ENCODE data around the gene KIF9.
"Not testable (repeated sequence)": the region's sequence is repeated elsewhere in the genome, so short reads cannot be mapped to it uniquely, and the experiment has no call there.

The KIF9 gene

GRCh38 chr3:47227678-47228077 is 54.9 kb downstream of the KIF9 start:
- no peak for TF ChIP-seq CTCF (IDR thresholded peaks at IDR 0.05)
- no peak overlapping the region for H3K4me3 ChIP-seq (ENCODE audit: low read depth, low read length)
- no peaks in the 10 kb centered on the region for H3K9me3 ChIP-seq (ENCODE audit: control insufficient read depth, low read length)

DNA sequence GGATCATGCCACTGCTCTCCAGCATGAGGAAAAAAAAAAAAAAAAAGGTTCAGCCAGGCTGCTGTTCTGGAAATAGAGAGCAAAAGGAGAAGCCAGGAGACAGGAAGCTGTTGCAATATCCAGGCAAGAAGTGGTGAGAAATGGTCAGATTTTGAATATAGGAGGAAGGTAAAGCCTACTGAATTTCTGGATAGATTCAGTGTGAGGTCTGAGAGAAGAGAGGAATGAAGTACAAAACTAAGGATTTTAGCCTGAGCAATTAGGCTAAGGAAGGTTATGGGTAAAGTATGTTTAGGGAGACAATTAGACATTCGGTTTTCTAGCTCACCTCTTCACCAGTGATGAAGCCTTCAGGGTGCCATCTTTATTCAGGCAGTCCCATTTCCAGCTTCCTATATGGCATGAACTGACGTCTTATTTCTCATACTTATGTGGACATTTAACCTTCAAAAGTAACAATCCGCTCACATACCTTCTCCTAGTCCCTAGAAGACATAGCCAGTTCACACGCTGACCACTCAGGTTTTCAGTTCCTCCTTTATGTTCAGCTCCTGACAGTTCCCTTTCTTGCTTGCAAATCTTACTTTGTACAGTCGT is 57.2 kb downstream of the KIF9 start:
- Histone ChIP-seq H3K79me2 (no peaks in the 10 kb centered on the region), H3K27ac (no peak overlapping the region), H3K4me3 (ENCODE audit: low read depth, low read length) (no peak overlapping the region)

More at GRCh38 chr3:47227678-47228077, 54.9 kb downstream of the KIF9 start:
- Histone ChIP-seq H3K36me3 (ENCODE audit: control insufficient read depth, insufficient read depth, low read length) (no peaks in the 10 kb centered on the region), H3K4me1 (no peaks in the 10 kb centered on the region), H3K27ac (no peak overlapping the region), H2AFZ (no peak overlapping the region), H3K9ac (no peak overlapping the region), H3K4me2 (ENCODE audit: low read length) (no peak overlapping the region), H3K27me3 (ENCODE audit: control insufficient read depth, insufficient read depth, low read length) (no peaks in the 10 kb centered on the region), H3K79me2 (no peaks in the 10 kb centered on the region)

DNA sequence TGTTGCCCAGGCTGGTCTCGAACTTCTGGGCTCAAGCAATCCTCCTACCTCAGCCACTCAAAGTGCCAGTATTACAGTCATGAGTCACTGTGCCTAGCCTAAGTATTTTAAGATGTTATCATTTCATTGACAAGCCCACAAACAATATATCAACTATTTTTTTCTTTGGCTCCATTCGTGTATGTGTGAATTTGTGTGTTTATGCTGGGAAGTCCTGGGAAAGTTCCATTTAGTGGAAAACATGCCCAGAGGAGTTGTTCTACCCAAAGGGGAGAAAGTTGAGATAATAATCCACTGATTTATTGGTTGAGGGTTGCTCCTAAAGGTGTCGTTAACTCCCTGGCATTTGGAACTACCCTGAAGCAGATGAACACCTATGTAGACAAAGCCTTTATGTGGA is 58.8 kb downstream of the KIF9 start:
- Histone ChIP-seq H3K27ac (no peak overlapping the region), H3K4me2 (ENCODE audit: low read length) (no peak overlapping the region), H3K4me1 (no peaks in the 10 kb centered on the region), H3K4me3 (ENCODE audit: low read depth, low read length) (no peak overlapping the region), H2AFZ (no peak overlapping the region), H3K9me3 (ENCODE audit: control insufficient read depth, low read length) (no peaks in the 10 kb centered on the region), H3K9ac (no peak overlapping the region), H3K79me2 (no peaks in the 10 kb centered on the region), H3K27me3 (ENCODE audit: control insufficient read depth, insufficient read depth, low read length) (no peaks in the 10 kb centered on the region), H3K36me3 (ENCODE audit: control insufficient read depth, insufficient read depth, low read length) (no peaks in the 10 kb centered on the region)
- TF ChIP-seq CTCF (IDR thresholded peaks at IDR 0.05): no peak

More for the DNA sequence above, 57.2 kb downstream of the KIF9 start:
- Histone ChIP-seq H3K4me1 (no peaks in the 10 kb centered on the region), H3K4me2 (ENCODE audit: low read length) (no peak overlapping the region), H3K36me3 (ENCODE audit: control insufficient read depth, insufficient read depth, low read length) (no peaks in the 10 kb centered on the region), H3K9me3 (ENCODE audit: control insufficient read depth, low read length) (no peaks in the 10 kb centered on the region), H2AFZ (no peak overlapping the region), H3K27me3 (ENCODE audit: control insufficient read depth, insufficient read depth, low read length) (no peaks in the 10 kb centered on the region), H3K9ac (no peak overlapping the region)
- no peak for TF ChIP-seq CTCF (IDR thresholded peaks at IDR 0.05)

- Histone ChIP-seq H3K4me1 (no peaks in the 10 kb centered on the region), H3K79me2 (no peaks in the 10 kb centered on the region), H3K27ac (no peak overlapping the region), H3K4me3 (ENCODE audit: low read depth, low read length) (no peak overlapping the region), H2AFZ (no peak overlapping the region), H3K9ac (no peak overlapping the region), H3K27me3 (ENCODE audit: control insufficient read depth, insufficient read depth, low read length) (no peaks in the 10 kb centered on the region), H3K4me2 (ENCODE audit: low read length) (no peak overlapping the region), H3K36me3 (ENCODE audit: control insufficient read depth, insufficient read depth, low read length) (no peaks in the 10 kb centered on the region), H3K9me3 (ENCODE audit: control insufficient read depth, low read length) (no peaks in the 10 kb centered on the region)
- TF ChIP-seq CTCF (IDR thresholded peaks at IDR 0.05): no peak
These were observed 60.8 kb downstream of the KIF9 start for GRCh38 chr3:47221798-47222197.

GRCh38 chr3:47210863-47211405 is 71.7 kb downstream of the KIF9 start:
- Histone ChIP-seq H3K9ac (no peak overlapping the region), H3K9me3 (ENCODE audit: control insufficient read depth, low read length) (no peaks in the 10 kb centered on the region), H3K36me3 (ENCODE audit: control insufficient read depth, insufficient read depth, low read length) (no peaks in the 10 kb centered on the region)

DNA sequence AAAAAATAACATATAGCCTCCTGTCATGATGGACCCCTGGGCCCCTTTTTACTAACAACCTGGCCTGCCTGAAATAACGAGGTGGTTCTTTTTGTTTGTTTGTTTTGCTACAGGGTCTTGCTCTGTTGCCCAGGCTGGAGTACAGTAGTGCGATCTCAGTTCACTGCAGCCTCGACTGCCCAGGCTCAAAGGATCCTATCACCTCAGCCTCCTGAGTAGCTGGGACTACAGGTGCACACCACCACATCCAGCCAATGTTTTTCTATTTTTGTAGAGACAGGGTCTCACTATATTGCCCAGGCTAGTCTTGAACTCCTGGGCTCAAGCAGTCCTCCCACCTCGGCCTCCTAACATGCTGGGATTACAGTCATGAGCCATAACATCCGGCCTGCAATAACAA is 76.6 kb downstream of the KIF9 start:
- not testable (repeated sequence) for H3K9me3 ChIP-seq (ENCODE audit: control insufficient read depth, low read length); H3K79me2 ChIP-seq; H3K4me3 ChIP-seq (ENCODE audit: low read depth, low read length); H3K4me2 ChIP-seq (ENCODE audit: low read length); H3K27me3 ChIP-seq (ENCODE audit: control insufficient read depth, insufficient read depth, low read length); H2AFZ ChIP-seq; H3K9ac ChIP-seq; H3K4me1 ChIP-seq; H3K27ac ChIP-seq; H3K36me3 ChIP-seq (ENCODE audit: control insufficient read depth, insufficient read depth, low read length)

More at GRCh38 chr3:47210863-47211405, 71.7 kb downstream of the KIF9 start:
- Histone ChIP-seq H3K4me3 (ENCODE audit: low read depth, low read length) (no peak overlapping the region), H2AFZ (no peak overlapping the region), H3K27me3 (ENCODE audit: control insufficient read depth, insufficient read depth, low read length) (no peaks in the 10 kb centered on the region), H3K79me2 (no peaks in the 10 kb centered on the region), H3K4me2 (ENCODE audit: low read length) (no peak overlapping the region), H3K27ac (no peak overlapping the region), H3K4me1 (peaks cover 4% of the 10 kb centered on the region)
- TF ChIP-seq CTCF (IDR thresholded peaks at IDR 0.05): no peak
